Mesendoderm (in vitro differentiated cells): ENCODE data around the gene C2orf72.
"Not testable (repeated sequence)": the region's sequence is repeated elsewhere in the genome, so short reads cannot be mapped to it uniquely, and the experiment has no call there.

ENCODE experiments used
- DNase-seq: peaks from one replicate; pipeline ENCODE4 v3.0.0; 2013
- H2AK5ac ChIP-seq: 2 replicates; pipeline ENCODE4 v1.6.1; 2013; ENCODE audit warnings: low read length, inconsistent platforms
- H2BK120ac ChIP-seq: 2 replicates; pipeline ENCODE4 v1.6.1; 2013; ENCODE audit warnings: low read depth, mild to moderate bottlenecking, low read length, moderate library complexity, mixed read lengths
- H2BK15ac ChIP-seq: replicated peaks from 2 replicates; pipeline ENCODE4 v1.6.1; 2013; ENCODE audit warnings: low read depth, mild to moderate bottlenecking, moderate library complexity
- H2BK5ac ChIP-seq: 2 replicates; pipeline ENCODE4 v1.6.1; 2013; ENCODE audit warnings: low read length, inconsistent platforms
- H3K18ac ChIP-seq: 2 replicates; pipeline ENCODE4 v1.6.1; 2013; ENCODE audit warnings: mild to moderate bottlenecking, low read length, mixed read lengths
- H3K23ac ChIP-seq: one replicate; pipeline ENCODE4 v1.6.1; 2013; ENCODE audit warnings: low read length
- H3K27ac ChIP-seq: 2 replicates; pipeline ENCODE4 v1.5.1; 2013; ENCODE audit warnings: low read depth, mild to moderate bottlenecking, inconsistent platforms, low read length, moderate library complexity
- H3K27me3 ChIP-seq: 2 replicates; pipeline ENCODE4 v1.6.1; 2013; ENCODE audit warnings: low read length, control low read depth, mild to moderate bottlenecking, inconsistent platforms; ENCODE audit not compliant: insufficient read depth, poor library complexity
- H3K36me3 ChIP-seq: 2 replicates; pipeline ENCODE4 v1.6.1; 2013; ENCODE audit warnings: low read length, inconsistent platforms; ENCODE audit not compliant: control insufficient read depth, insufficient read depth
- H3K4ac ChIP-seq: one replicate; pipeline ENCODE4 v1.6.1; 2013; ENCODE audit warnings: low read depth, mild to moderate bottlenecking, low read length, moderate library complexity
- H3K4me1 ChIP-seq: 2 replicates; pipeline ENCODE4 v1.6.1; 2013; ENCODE audit warnings: low read depth, low read length, inconsistent platforms; ENCODE audit not compliant: control insufficient read depth
- H3K4me2 ChIP-seq: 2 replicates; pipeline ENCODE4 v1.6.1; 2013; ENCODE audit warnings: low read length
- H3K4me3 ChIP-seq: 2 replicates; pipeline ENCODE4 v1.5.1; 2013; ENCODE audit warnings: mild to moderate bottlenecking, low read length
- H3K56ac ChIP-seq: one replicate; pipeline ENCODE4 v1.6.1; 2013; ENCODE audit warnings: low read length
- H3K79me1 ChIP-seq: 2 replicates; pipeline ENCODE4 v1.6.1; 2013; ENCODE audit warnings: low read length, inconsistent platforms
- H3K79me2 ChIP-seq: 2 replicates; pipeline ENCODE4 v1.6.1; 2013; ENCODE audit warnings: mild to moderate bottlenecking, low read length; ENCODE audit not compliant: control insufficient read depth, insufficient read depth
- H3K9ac ChIP-seq: 2 replicates; pipeline ENCODE4 v1.6.1; 2013; ENCODE audit warnings: low read length, inconsistent platforms
- H4K5ac ChIP-seq: one replicate; pipeline ENCODE4 v1.6.1; 2013; ENCODE audit warnings: low read length
- H4K8ac ChIP-seq: one replicate; pipeline ENCODE4 v1.6.1; 2013; ENCODE audit warnings: low read depth, mild to moderate bottlenecking, control low read depth, low read length, moderate library complexity
- WGBS: extraction: QIAGEN DNeasy Blood & Tissue Kit; methylation state at CpG from one replicate; pipeline ENCODE4 v1.1.7; 2013; ENCODE audit warnings: low lambda C conversion rate, missing lambda C conversion rate; ENCODE audit not compliant: insufficient coverage; ENCODE audit errors: extremely low coverage; 5-methylcytosine and 5-hydroxymethylcytosine counted together

C2orf72 gene

GRCh38 chr2:231002641-231003040 is 34.7 kb upstream of the C2orf72 start:
- no peak overlapping the region for H2BK15ac ChIP-seq
- no peak overlapping the region for H3K56ac ChIP-seq
- H3K4me1 ChIP-seq = no peaks in the 10 kb centered on the region
- no peaks in the 10 kb centered on the region for H3K36me3 ChIP-seq
- no peak for DNase-seq
- H3K79me1 ChIP-seq = no peaks in the 10 kb centered on the region
- no peaks in the 10 kb centered on the region for H3K79me2 ChIP-seq
- H3K4me2 ChIP-seq = no peak overlapping the region
- no peak overlapping the region for H3K4me3 ChIP-seq
- no peak overlapping the region for H4K5ac ChIP-seq
- no peak overlapping the region for H3K27ac ChIP-seq
- H3K23ac ChIP-seq = no peak overlapping the region
- H2BK5ac ChIP-seq = no peak overlapping the region
- H3K9ac ChIP-seq = no peak overlapping the region
- H2AK5ac ChIP-seq = no peak overlapping the region
- WGBS = no CpG with 5 or more reads among the region's 10 CpGs
- no peak overlapping the region for H3K18ac ChIP-seq
- no peak overlapping the region for H2BK120ac ChIP-seq
- H3K27me3 ChIP-seq = peaks cover 3% of the 10 kb centered on the region
- no peak overlapping the region for H3K4ac ChIP-seq
- no peak overlapping the region for H4K8ac ChIP-seq

- Histone ChIP-seq H3K4me1 (no peaks in the 10 kb centered on the region), H4K8ac (no peak overlapping the region), H3K36me3 (no peaks in the 10 kb centered on the region), H3K79me2 (no peaks in the 10 kb centered on the region), H3K23ac (no peak overlapping the region), H2AK5ac (no peak overlapping the region), H3K18ac (no peak overlapping the region), H2BK120ac (no peak overlapping the region), H4K5ac (no peak overlapping the region), H3K4ac (no peak overlapping the region), H3K4me3 (no peak overlapping the region), H3K4me2 (no peak overlapping the region), H3K56ac (no peak overlapping the region), H3K9ac (no peak overlapping the region), H2BK15ac (no peak overlapping the region), H3K27ac (no peak overlapping the region), H3K79me1 (no peaks in the 10 kb centered on the region), H2BK5ac (no peak overlapping the region), H3K27me3 (peaks cover 3% of the 10 kb centered on the region)
- no peak for DNase-seq
- WGBS = no CpG with 5 or more reads among the region's 2 CpGs
Observed at GRCh38 chr2:231003186-231003585, 34.1 kb upstream of the C2orf72 start.

- H3K4ac ChIP-seq, H3K79me1 ChIP-seq, H3K56ac ChIP-seq, H3K4me1 ChIP-seq, H3K36me3 ChIP-seq, H2BK15ac ChIP-seq, H2AK5ac ChIP-seq, H3K27me3 ChIP-seq, H3K9ac ChIP-seq, H3K4me2 ChIP-seq, DNase-seq, H2BK120ac ChIP-seq, H4K5ac ChIP-seq, H3K27ac ChIP-seq, H3K79me2 ChIP-seq, H3K4me3 ChIP-seq, H4K8ac ChIP-seq, H3K23ac ChIP-seq, H3K18ac ChIP-seq, H2BK5ac ChIP-seq: not testable (repeated sequence)
Observed at GRCh38 chr2:231004930-231005329, 32.4 kb upstream of the C2orf72 start.

GRCh38 chr2:231007286-231008098 is 29.8 kb upstream of the C2orf72 start:
- H3K4me2 ChIP-seq = no peak overlapping the region
- no peak overlapping the region for H3K56ac ChIP-seq
- H2AK5ac ChIP-seq = no peak overlapping the region
- no peak overlapping the region for H2BK15ac ChIP-seq
- H3K23ac ChIP-seq = no peak overlapping the region
- no peak overlapping the region for H2BK5ac ChIP-seq
- H3K36me3 ChIP-seq = no peaks in the 10 kb centered on the region
- WGBS = no CpG with 5 or more reads among the region's 10 CpGs
- no peak overlapping the region for H4K8ac ChIP-seq
- no peaks in the 10 kb centered on the region for H3K79me2 ChIP-seq
- no peaks in the 10 kb centered on the region for H3K79me1 ChIP-seq
- no peak overlapping the region for H2BK120ac ChIP-seq
- no peak overlapping the region for H3K27ac ChIP-seq
- DNase-seq = no peak
- H3K18ac ChIP-seq = no peak overlapping the region
- no peak overlapping the region for H3K9ac ChIP-seq
- H4K5ac ChIP-seq = no peak overlapping the region
- H3K4ac ChIP-seq = no peak overlapping the region
- H3K4me3 ChIP-seq = no peak overlapping the region
- no peaks in the 10 kb centered on the region for H3K4me1 ChIP-seq
- H3K27me3 ChIP-seq = no peaks in the 10 kb centered on the region

- Histone ChIP-seq H3K4me1 (no peaks in the 10 kb centered on the region), H3K4me3 (no peak overlapping the region), H2BK5ac (no peak overlapping the region), H4K8ac (no peak overlapping the region), H3K23ac (no peak overlapping the region), H3K56ac (no peak overlapping the region), H3K4me2 (no peak overlapping the region), H3K4ac (no peak overlapping the region), H4K5ac (no peak overlapping the region), H2BK120ac (no peak overlapping the region), H2BK15ac (no peak overlapping the region), H3K36me3 (no peaks in the 10 kb centered on the region), H3K27me3 (no peaks in the 10 kb centered on the region), H3K79me1 (no peaks in the 10 kb centered on the region), H3K18ac (no peak overlapping the region), H2AK5ac (no peak overlapping the region), H3K79me2 (no peaks in the 10 kb centered on the region), H3K9ac (no peak overlapping the region), H3K27ac (no peak overlapping the region)
- no CpG with 5 or more reads among the region's 6 CpGs for WGBS
- no peak for DNase-seq
Observed at GRCh38 chr2:231008131-231008530, 29.2 kb upstream of the C2orf72 start.
